Ascending aorta (tissue), 2 donors: Measurements from ENCODE around the gene C7. TPM values are rescaled to one million over a fixed set of nuclear protein-coding genes. Genes with fewer than 3 reads are reported as not detected.
A peak's percentile ranks its signal among the peaks of the same experiment; 100 is the strongest.

Source experiments
- DNase-seq, 2 donors: peaks; one replicate each; pipeline ENCODE4 v3.0.0-alpha.2; 2019; ENCODE audit warnings: low spot score in 2 of 2
- H3K27ac ChIP-seq, 2 donors: fragments of 200-600 bp; sonication (generic); one replicate each; pipeline ENCODE4 v1.5.1; 2016 to 2017; ENCODE audit warnings: mild to moderate bottlenecking in 1 of 2
- H3K27me3 ChIP-seq: fragments of 200-600 bp; sonication (generic); one replicate; pipeline ENCODE4 v1.5.1; 2017
- H3K36me3 ChIP-seq, 2 donors: fragments of 200-600 bp; sonication (generic); one replicate each; pipeline ENCODE4 v1.5.1; 2016
- H3K4me1 ChIP-seq, 2 donors: fragments of 200-600 bp; sonication (generic); one replicate each; pipeline ENCODE4 v1.5.1; 2016 to 2017; ENCODE audit warnings: mild to moderate bottlenecking in 1 of 2
- H3K4me3 ChIP-seq, 2 donors: fragments of 200-600 bp; sonication (generic); one replicate each; pipeline ENCODE4 v1.5.1; 2016 to 2017; ENCODE audit warnings: mild to moderate bottlenecking in 1 of 2
- H3K9me3 ChIP-seq, 2 donors: fragments of 200-600 bp; sonication (generic); one replicate each; pipeline ENCODE4 v1.5.1; 2016
- CTCF ChIP-seq, 3 experiments: fragments of 200-600 bp in 2 of 3; fragments of 450-650 bp in 1 of 3; sonication (generic) in 2 of 3; IDR thresholded peaks; one replicate each; pipeline ENCODE4 v1.5.1; 2016 to 2019; ENCODE audit warnings: antibody characterized with exemption in 3 of 3, mild to moderate bottlenecking in 1 of 3, moderate library complexity in 1 of 3
- intact Hi-C: fragments of 100-400 bp; cut with DNase I; formaldehyde crosslinking; loops from one replicate; pipeline ENCODE4 v1.15.1; 2023
- total RNA-seq: library from RNA; depleted of rRNA; stranded (reverse); fragments of >200 nt; gene quantifications from one replicate; pipeline ENCODE4 v1.1.0, GENCODE V29; 2016

Gene C7
- total RNA-seq, 1 donor from 2014 or later: 179 TPM

DNA sequence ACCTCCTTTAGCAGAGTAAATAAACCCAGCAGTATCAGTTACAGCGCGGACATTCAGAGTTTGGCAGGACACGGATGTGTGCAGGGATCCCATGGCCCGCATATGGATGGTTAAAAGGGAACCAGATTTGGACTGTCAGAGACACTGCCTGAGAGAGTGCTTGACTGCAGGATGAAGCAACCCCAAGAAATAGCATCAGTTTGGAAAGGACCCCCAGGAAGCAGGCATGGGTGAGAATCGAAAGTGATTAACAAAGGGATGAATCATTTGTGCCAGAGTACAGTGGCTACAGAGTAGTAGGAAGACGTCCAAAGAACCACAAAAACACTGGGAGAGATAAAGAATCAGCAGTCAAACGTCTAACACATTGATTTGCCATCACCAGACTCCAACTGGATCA lies 5.5 kb downstream of the C7 start:
- Histone ChIP-seq H3K4me3 (peak overlapping the region in 1 of 2 donors; percentile 12), H3K4me1 (no peaks in the 10 kb centered on the region), H3K9me3 (no peaks in the 10 kb centered on the region), H3K27ac (no peak overlapping the region), H3K36me3 (no peaks in the 10 kb centered on the region), H3K27me3 (no peaks in the 10 kb centered on the region)
- TF ChIP-seq CTCF (IDR thresholded peaks at IDR 0.05): no peak
- no peak for DNase-seq
- intact Hi-C loops: no loop called here

- intact Hi-C loops: no loop called here
- no peak overlapping the region for H3K27ac ChIP-seq
- DNase-seq: no peak
- no peaks in the 10 kb centered on the region for H3K36me3 ChIP-seq
- H3K4me3 ChIP-seq: no peak overlapping the region
- H3K27me3 ChIP-seq: no peaks in the 10 kb centered on the region
- no peak for TF ChIP-seq CTCF (IDR thresholded peaks at IDR 0.05)
- H3K9me3 ChIP-seq: peaks cover 0 to under 1% of the 10 kb centered on the region in 2 donors
- no peaks in the 10 kb centered on the region for H3K4me1 ChIP-seq
Observed at GRCh38 chr5:40915341-40915926, 6.1 kb downstream of the C7 start.

GRCh38 chr5:40916226-40916625 lies 6.9 kb downstream of the C7 start:
- no peak for DNase-seq
- Histone ChIP-seq H3K27me3 (no peaks in the 10 kb centered on the region), H3K9me3 (peaks cover 0 to 5% of the 10 kb centered on the region in 2 donors), H3K27ac (no peak overlapping the region), H3K36me3 (no peaks in the 10 kb centered on the region), H3K4me1 (no peaks in the 10 kb centered on the region), H3K4me3 (no peak overlapping the region)
- TF ChIP-seq CTCF (IDR thresholded peaks at IDR 0.05): no peak
- intact Hi-C loops: no loop called here

- no peak for TF ChIP-seq CTCF (IDR thresholded peaks at IDR 0.05)
- no peak overlapping the region for H3K27ac ChIP-seq
- DNase-seq: no peak
- intact Hi-C loops: no loop called here
- no peak overlapping the region for H3K4me3 ChIP-seq
- no peaks in the 10 kb centered on the region for H3K27me3 ChIP-seq
- H3K9me3 ChIP-seq: peaks cover 16 to 31% of the 10 kb centered on the region in 2 donors
- H3K36me3 ChIP-seq: no peaks in the 10 kb centered on the region
- H3K4me1 ChIP-seq: no peaks in the 10 kb centered on the region
Observed at GRCh38 chr5:40928886-40929448, 19.7 kb downstream of the C7 start.

DNA sequence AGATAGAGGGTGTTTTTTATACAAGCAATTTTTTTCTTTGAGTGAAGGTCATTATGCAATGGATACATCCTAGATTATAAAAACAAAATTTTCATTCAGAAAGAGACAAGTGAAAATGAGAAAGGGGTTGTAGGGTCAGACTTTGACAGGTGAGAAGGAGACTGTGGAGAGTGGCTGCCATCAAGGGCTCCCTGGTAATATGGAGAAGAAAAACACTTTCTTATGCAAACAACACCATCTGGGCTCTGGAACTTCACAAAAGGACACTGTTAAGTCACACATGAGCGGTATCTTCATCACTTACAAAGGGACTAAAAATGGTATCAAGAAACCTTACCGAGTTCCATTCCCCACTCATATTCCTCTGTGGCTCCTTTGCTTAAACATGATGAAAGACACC lies 23.5 kb downstream of the C7 start:
- no peaks in the 10 kb centered on the region for H3K4me1 ChIP-seq
- no peak for DNase-seq
- no peak overlapping the region for H3K4me3 ChIP-seq
- H3K27me3 ChIP-seq: no peaks in the 10 kb centered on the region
- H3K9me3 ChIP-seq: no peaks in the 10 kb centered on the region
- intact Hi-C loops: no loop called here
- H3K27ac ChIP-seq: no peak overlapping the region
- TF ChIP-seq CTCF (IDR thresholded peaks at IDR 0.05): no peak
- no peaks in the 10 kb centered on the region for H3K36me3 ChIP-seq
